Esophagus squamous epithelium (tissue), 5 donors: ENCODE results near the gene ABCC2. TPM values are rescaled to one million over a fixed set of nuclear protein-coding genes. Genes with fewer than 3 reads are reported as not detected.

Experiments
- DNase-seq: peaks from one replicate; lab custom pipeline; 2025; lab: John Stamatoyannopoulos, UW
- H3K27ac ChIP-seq, 4 donors: fragments of 200-600 bp; sonication (generic); one replicate each; pipeline ENCODE4 v1.5.1; 2016 to 2019; ENCODE audit warnings: mild to moderate bottlenecking in 1 of 4
- H3K27me3 ChIP-seq, 4 donors: fragments of 200-600 bp; sonication (generic); 1 replicate in 3 of 4; 2 replicates in 1 of 4; pipeline versions ENCODE4 v1.5.1 to v1.6.0; 2017 to 2021; ENCODE audit warnings: antibody characterized with exemption in 1 of 4
- H3K36me3 ChIP-seq, 3 donors: fragments of 200-600 bp; sonication (generic); one replicate each; pipeline ENCODE4 v1.5.1; 2016 to 2019
- H3K4me1 ChIP-seq, 3 donors: fragments of 200-600 bp; sonication (generic); one replicate each; pipeline ENCODE4 v1.5.1; 2017 to 2019
- H3K4me3 ChIP-seq, 4 donors: fragments of 200-600 bp; sonication (generic); 1 replicate in 3 of 4; 2 replicates in 1 of 4; pipeline ENCODE4 v1.5.1; 2016 to 2019; ENCODE audit warnings: mild to moderate bottlenecking in 2 of 4, moderate library complexity in 1 of 4
- H3K9me3 ChIP-seq, 3 donors: fragments of 200-600 bp; sonication (generic); one replicate each; pipeline ENCODE4 v1.5.1; 2016 to 2019
- CTCF ChIP-seq, 6 experiments: fragments of 450-650 bp in 4 of 6; fragments of 200-600 bp in 2 of 6; sonication (generic) in 2 of 6; IDR thresholded peaks; one replicate each; pipeline ENCODE4 v1.5.1; 2016 to 2019; ENCODE audit warnings: antibody characterized with exemption in 6 of 6, mild to moderate bottlenecking in 4 of 6, moderate library complexity in 4 of 6
- POLR2A ChIP-seq, 4 donors: fragments of 450-650 bp; IDR thresholded peaks; one replicate each; pipeline ENCODE4 v1.6.1; 2017; ENCODE audit warnings: antibody characterized with exemption in 4 of 4, mild to moderate bottlenecking in 4 of 4, moderate library complexity in 3 of 4
- WGBS, 2 donors: methylation state at CpG; one replicate each; pipeline ENCODE4 v1.1.5; 2018; 5-methylcytosine and 5-hydroxymethylcytosine counted together
- intact Hi-C: fragments of 100-400 bp; cut with DNase I; formaldehyde crosslinking; loops from one replicate; pipeline ENCODE4 v1.15.0; 2022
- total RNA-seq, 4 donors: library from RNA; depleted of rRNA; stranded (reverse); fragments of >200 nt; gene quantifications; one replicate each; pipeline ENCODE4 v1.1.0, GENCODE V29; 2016
- donor health status: DM: yes; HTN: yes; CAD: no.

The ABCC2 gene
- total RNA-seq, 4 donors from 2014 or later = 0.61 to 2.2 (median 1.1) TPM

DNA sequence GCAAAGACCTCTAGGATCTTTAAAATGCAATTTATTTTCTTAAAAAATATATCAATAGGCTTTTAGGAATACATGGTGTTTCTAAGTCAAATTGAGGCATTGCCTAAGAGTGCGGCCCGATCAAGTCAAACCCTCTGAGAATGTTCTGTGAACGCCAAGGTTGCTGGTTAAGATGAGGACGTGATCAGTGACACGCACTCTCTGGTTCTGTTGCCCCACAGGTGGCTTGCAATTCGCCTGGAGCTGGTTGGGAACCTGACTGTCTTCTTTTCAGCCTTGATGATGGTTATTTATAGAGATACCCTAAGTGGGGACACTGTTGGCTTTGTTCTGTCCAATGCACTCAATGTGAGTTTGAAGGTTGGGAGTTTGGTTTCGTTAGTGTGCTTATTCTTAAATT lies 59.3 kb downstream of the ABCC2 start:
- DNase-seq = no peak
- 81 to 86% methylated on average over 7 of the region's 7 CpGs for WGBS, 2 donors
- intact Hi-C loops = loop anchor here (5.0 kb wide), 1 partner anchor 206 kb away; no protein-coding TSS in a partner anchor
- Histone ChIP-seq H3K4me3 (no peak overlapping the region), H3K9me3 (no peaks in the 10 kb centered on the region), H3K27me3 (no peaks in the 10 kb centered on the region), H3K4me1 (peaks cover 6 to 11% (median 9%) of the 10 kb centered on the region in 3 donors), H3K27ac (no peak overlapping the region), H3K36me3 (no peaks in the 10 kb centered on the region)
- TF ChIP-seq CTCF (IDR thresholded peaks at IDR 0.05) (no peak), POLR2A (IDR thresholded peaks at IDR 0.05) (no peak)

DNA sequence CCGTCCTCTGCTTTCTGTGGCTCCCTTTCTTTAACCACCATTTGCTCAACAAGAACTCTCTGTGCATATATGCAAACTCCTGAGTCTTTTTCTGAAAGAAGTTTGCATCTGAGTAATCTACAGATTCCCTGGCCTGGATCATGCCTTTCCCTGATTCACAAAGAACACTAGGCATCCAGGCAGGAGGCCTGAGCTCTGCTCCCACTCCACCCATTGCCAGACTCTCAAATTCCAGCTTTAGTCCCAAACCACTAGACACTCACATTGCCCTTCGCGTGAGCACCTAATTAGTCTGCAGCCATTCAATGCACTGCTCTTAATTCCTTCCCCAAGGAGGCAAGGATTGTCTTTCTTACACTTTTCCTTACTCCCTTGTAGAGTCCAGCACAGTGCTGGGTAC lies 60.9 kb downstream of the ABCC2 start:
- TF ChIP-seq CTCF (IDR thresholded peaks at IDR 0.05) (no peak), POLR2A (IDR thresholded peaks at IDR 0.05) (no peak)
- H3K27ac ChIP-seq = no peak overlapping the region
- no peak for DNase-seq
- H3K9me3 ChIP-seq = no peaks in the 10 kb centered on the region
- intact Hi-C loops = loop anchor here (5.0 kb wide), 1 partner anchor 204 kb away; no protein-coding TSS in a partner anchor
- H3K27me3 ChIP-seq = no peaks in the 10 kb centered on the region
- 82 to 86% methylated on average over 3 of the region's 3 CpGs for WGBS, 2 donors
- H3K36me3 ChIP-seq = no peaks in the 10 kb centered on the region
- H3K4me1 ChIP-seq = peaks cover 6 to 11% (median 9%) of the 10 kb centered on the region in 3 donors
- H3K4me3 ChIP-seq = no peak overlapping the region

GRCh38 chr10:99844433-99844955 lies 62.1 kb downstream of the ABCC2 start:
- H3K9me3 ChIP-seq = no peaks in the 10 kb centered on the region
- intact Hi-C loops = loop anchor here (5.0 kb wide), 1 partner anchor 203 kb away; no protein-coding TSS in a partner anchor
- TF ChIP-seq POLR2A (IDR thresholded peaks at IDR 0.05) = no peak
- TF ChIP-seq CTCF (IDR thresholded peaks at IDR 0.05) = no peak
- no peak overlapping the region for H3K4me3 ChIP-seq
- no peak overlapping the region for H3K27ac ChIP-seq
- H3K4me1 ChIP-seq = peaks cover 6 to 11% (median 9%) of the 10 kb centered on the region in 3 donors
- no peaks in the 10 kb centered on the region for H3K27me3 ChIP-seq
- WGBS, 2 donors = 76 to 83% methylated on average over 5 to 6 of the region's 6 CpGs
- H3K36me3 ChIP-seq = no peaks in the 10 kb centered on the region
- no peak for DNase-seq

DNA sequence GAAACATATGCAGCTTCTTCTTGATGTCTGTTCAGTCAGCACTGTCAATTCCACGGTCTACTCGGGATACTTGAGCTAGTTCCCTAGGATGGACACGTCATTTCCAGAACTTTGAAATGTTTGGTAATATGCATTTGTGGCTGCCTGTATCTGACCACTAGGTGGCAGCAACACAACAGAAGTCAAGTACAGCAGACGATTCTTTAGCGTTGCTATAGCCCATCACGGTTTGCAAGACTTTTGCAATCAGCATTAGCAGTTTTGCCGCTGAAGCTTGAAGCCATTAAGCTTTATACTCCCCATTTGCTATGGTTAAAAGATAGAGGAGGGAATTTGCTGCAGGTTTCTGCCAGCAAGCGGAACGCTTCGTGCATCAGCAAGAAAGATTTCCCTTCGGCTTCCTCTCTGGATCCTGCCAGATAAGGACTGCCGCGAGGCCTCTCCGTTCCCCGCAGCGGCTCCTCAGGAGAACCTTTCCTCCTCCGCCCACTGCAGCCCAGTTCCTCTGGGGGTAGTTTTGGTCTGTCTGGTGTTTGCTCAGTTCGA lies 63.5 kb downstream of the ABCC2 start:
- H3K9me3 ChIP-seq = no peaks in the 10 kb centered on the region
- peak overlapping the region in 2 of 4 donors; percentile 10 to 29 for H3K27ac ChIP-seq
- WGBS, 2 donors = 1 to 6% methylated on average over 18 of the region's 18 CpGs
- H3K36me3 ChIP-seq = no peaks in the 10 kb centered on the region
- intact Hi-C loops = no loop called here
- peak; percentile 91 to 97 (median 94) for TF ChIP-seq CTCF (IDR thresholded peaks at IDR 0.05)
- TF ChIP-seq POLR2A (IDR thresholded peaks at IDR 0.05) = no peak
- peak overlapping the region in 3 of 4 donors; percentile 23 to 58 (median 33) for H3K4me3 ChIP-seq
- H3K27me3 ChIP-seq = no peaks in the 10 kb centered on the region
- peak; percentile 13 for DNase-seq
- peaks cover 6 to 11% (median 9%) of the 10 kb centered on the region in 3 donors for H3K4me1 ChIP-seq

DNA sequence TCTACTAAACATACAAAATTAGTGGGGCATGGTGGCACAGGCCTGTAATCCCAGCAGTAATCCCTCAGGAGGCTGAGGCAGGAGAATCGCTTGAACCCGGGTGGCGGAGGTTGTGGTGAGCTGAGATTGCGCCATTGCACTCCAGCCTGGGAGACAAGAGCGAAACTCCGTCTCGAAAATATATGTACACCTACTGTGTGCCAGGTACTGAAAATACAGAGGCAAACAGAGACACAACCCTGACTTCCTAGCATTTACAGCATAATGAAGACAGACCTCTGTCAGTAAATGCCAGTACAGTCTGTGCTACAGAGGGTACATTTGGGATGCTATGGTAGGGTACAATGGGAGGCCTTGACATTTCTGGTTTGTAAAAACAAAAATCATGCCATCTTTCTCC lies 66.6 kb downstream of the ABCC2 start:
- no peak for DNase-seq
- intact Hi-C loops = no loop called here

More for the DNA sequence above, 66.6 kb downstream of the ABCC2 start:
- Histone ChIP-seq H3K4me3 (no peak overlapping the region), H3K27me3 (no peaks in the 10 kb centered on the region), H3K9me3 (no peaks in the 10 kb centered on the region), H3K36me3 (no peaks in the 10 kb centered on the region), H3K4me1 (peaks cover 6 to 11% (median 9%) of the 10 kb centered on the region in 3 donors), H3K27ac (no peak overlapping the region)
- TF ChIP-seq CTCF (IDR thresholded peaks at IDR 0.05) (no peak), POLR2A (IDR thresholded peaks at IDR 0.05) (no peak)
- WGBS, 2 donors = 88 to 96% methylated on average over 5 to 7 of the region's 7 CpGs
